Activated CD4-positive, alpha-beta T cell treated with anti-CD3 and anti-CD28 coated beads, Interleukin-2, amount 10 ng/mL, durations not matched to agents 7 days and 5 days (primary cell): ENCODE data around the gene ZDHHC12. TPM values are rescaled to one million over a fixed set of nuclear protein-coding genes. Genes with fewer than 3 reads are reported as not detected.

Experiments used
- CTCF ChIA-PET: fragments of 350-600 bp; sonication (Branson Sonifier 250); formaldehyde crosslinking; loops from one replicate; lab custom pipeline; 2021; ENCODE audit warnings: antibody characterized with exemption; lab: Charles Lee
- POLR2A ChIA-PET: fragments of 350-600 bp; sonication (Branson Sonifier 250); formaldehyde crosslinking; loops from one replicate; lab custom pipeline; 2021; ENCODE audit warnings: antibody characterized with exemption; lab: Charles Lee
- DNase-seq: peaks from one replicate; pipeline ENCODE4 v3.0.0-alpha.2; 2020
- H3K27ac Mint-ChIP-seq: one replicate; pipeline ENCODE4 v1.8.0; 2021; ENCODE audit warnings: mild to moderate bottlenecking, moderate library complexity, mixed read lengths
- H3K27me3 Mint-ChIP-seq: one replicate; pipeline ENCODE4 v1.8.0; 2021; ENCODE audit warnings: mixed read lengths
- H3K36me3 Mint-ChIP-seq: one replicate; pipeline ENCODE4 v1.8.0; 2021; ENCODE audit warnings: low read depth, mixed read lengths
- H3K4me1 Mint-ChIP-seq: one replicate; pipeline ENCODE4 v1.8.0; 2021; ENCODE audit warnings: mixed read lengths
- H3K4me3 Mint-ChIP-seq: one replicate; pipeline ENCODE4 v1.8.0; 2021; ENCODE audit warnings: mild to moderate bottlenecking, moderate library complexity, mixed read lengths
- H3K9me3 Mint-ChIP-seq: one replicate; pipeline ENCODE4 v1.8.0; 2021; ENCODE audit warnings: mixed read lengths
- total RNA-seq, 2 experiments: library from RNA; stranded (reverse); gene quantifications; one replicate each; pipeline ENCODE4 v1.2.3, GENCODE V29; 2021

The ZDHHC12 gene
- total RNA-seq, 2 experiments from 2014 or later, result 86.3 to 91.5 TPM

DNA sequence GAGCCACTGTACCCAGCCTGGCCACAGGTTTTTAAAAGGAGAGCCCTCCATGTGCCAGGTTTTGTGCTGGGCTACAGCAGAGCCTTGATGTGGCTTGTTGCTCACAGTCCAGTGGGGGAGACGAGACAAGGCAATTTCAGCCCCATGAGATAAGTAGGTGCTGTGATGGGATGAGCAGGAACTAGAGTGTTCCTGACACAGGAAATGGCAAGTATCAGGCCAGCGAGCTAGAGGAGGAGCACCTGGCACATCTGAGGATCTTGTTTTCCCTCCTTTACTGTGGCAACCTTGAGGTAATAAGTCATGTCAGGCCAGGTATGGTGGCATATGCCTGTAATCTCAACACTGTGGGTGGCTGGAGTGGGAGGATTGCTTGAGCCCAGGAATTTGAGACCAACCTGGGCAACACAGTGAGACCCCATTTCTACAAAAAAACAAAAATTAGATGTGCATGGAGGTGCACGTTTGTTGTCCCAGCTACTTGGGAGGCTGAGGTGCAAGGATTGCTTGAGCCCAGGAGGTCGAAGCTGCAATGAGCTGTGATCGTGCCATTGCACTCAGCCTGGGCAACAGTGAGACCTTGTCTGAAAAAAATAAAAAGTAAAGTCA, 3.8 kb upstream of the ZDHHC12 start:
- CTCF ChIA-PET, result interaction anchor here (1.5 kb wide), 1 partner anchor 18 kb away, joined by 3 read pairs; no protein-coding TSS in a partner anchor

DNA sequence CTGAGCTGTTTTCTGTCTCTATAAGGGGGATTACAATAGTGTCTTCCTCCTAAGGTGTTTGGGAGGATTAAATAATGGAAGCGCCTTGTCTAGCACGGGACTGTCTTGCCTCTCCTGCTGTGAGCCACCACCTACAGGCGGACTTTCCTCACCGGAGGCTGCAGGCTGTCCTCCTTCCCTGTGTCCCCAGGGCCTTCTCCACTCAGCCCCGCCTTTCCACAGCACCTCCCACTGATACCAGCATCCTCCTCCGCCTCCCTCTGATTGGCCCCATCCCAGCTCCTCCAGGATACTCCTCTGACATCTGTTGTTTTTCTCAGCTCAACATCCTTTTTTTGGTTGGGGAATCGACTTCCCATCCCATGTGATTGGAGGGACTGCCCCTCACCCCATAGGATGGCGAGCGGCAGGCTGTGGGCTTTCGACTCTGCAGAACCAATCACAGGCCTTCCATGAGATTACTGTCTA, 851 bp upstream of the ZDHHC12 start:
- H3K4me1 Mint-ChIP-seq, result peaks cover 55% of the 10 kb centered on the region
- CTCF ChIA-PET, result interaction anchor here (0.6 to 1.8 kb wide), 7 partner anchors 8 to 413 kb away, joined by 3 to 11 read pairs (median 4); partner anchors contain the start of gene PKN3
- POLR2A ChIA-PET, result interaction anchor here (0.9 kb wide), 1 partner anchor 172 kb away, joined by 3 read pairs; no protein-coding TSS in a partner anchor
- H3K27me3 Mint-ChIP-seq, result no peaks in the 10 kb centered on the region
- H3K4me3 Mint-ChIP-seq, result peak overlapping the region; percentile 94
- peak; percentile 57 for DNase-seq
- no peaks in the 10 kb centered on the region for H3K9me3 Mint-ChIP-seq
- H3K36me3 Mint-ChIP-seq, result peaks cover 14% of the 10 kb centered on the region
- peak overlapping the region; percentile 89 for H3K27ac Mint-ChIP-seq

More for the DNA sequence above, 3.8 kb upstream of the ZDHHC12 start:
- no peak for DNase-seq
- POLR2A ChIA-PET, result no interaction called here
- H3K4me1 Mint-ChIP-seq, result peaks cover 45% of the 10 kb centered on the region
- peaks cover 2% of the 10 kb centered on the region for H3K36me3 Mint-ChIP-seq
- H3K9me3 Mint-ChIP-seq, result no peaks in the 10 kb centered on the region
- H3K4me3 Mint-ChIP-seq, result no peak overlapping the region
- peak overlapping the region; percentile 62 for H3K27ac Mint-ChIP-seq
- no peaks in the 10 kb centered on the region for H3K27me3 Mint-ChIP-seq

DNA sequence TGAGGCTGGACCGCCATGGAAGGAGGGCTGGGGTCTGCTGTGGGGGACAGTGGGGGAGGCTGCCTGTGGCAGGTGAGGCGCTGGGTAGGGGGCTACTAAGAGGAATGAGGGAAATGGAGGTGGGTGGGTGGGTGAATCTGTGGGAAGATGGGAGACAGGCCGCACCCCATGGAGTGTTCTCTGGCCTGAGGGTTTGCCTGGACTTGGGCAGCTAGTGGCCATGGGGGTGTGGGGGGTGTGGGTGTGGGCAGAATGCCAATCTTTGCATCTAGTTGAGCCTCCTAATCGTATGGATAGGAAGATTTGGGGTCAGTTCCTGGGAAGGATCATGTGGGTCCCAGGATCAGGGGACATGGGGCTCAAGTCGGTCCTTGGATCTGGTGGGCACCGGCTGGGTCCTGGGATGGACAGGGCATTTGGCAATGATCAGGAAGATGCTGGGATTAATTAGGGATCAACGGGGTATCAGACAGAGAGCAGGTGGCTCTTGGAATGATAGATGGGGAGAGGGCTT, 518 bp downstream of the ZDHHC12 start:
- CTCF ChIA-PET, result interaction anchor here (1.3 to 1.8 kb wide), 2 partner anchors 9 to 22 kb away, joined by 5 to 11 read pairs; partner anchors contain the start of gene PKN3
- peaks cover 52% of the 10 kb centered on the region for H3K4me1 Mint-ChIP-seq
- no peak for DNase-seq
- peaks cover 15% of the 10 kb centered on the region for H3K36me3 Mint-ChIP-seq
- no peaks in the 10 kb centered on the region for H3K9me3 Mint-ChIP-seq
- H3K4me3 Mint-ChIP-seq, result peak overlapping the region; percentile 94
- H3K27ac Mint-ChIP-seq, result peak overlapping the region; percentile 94
- POLR2A ChIA-PET, result no interaction called here
- H3K27me3 Mint-ChIP-seq, result no peaks in the 10 kb centered on the region

DNA sequence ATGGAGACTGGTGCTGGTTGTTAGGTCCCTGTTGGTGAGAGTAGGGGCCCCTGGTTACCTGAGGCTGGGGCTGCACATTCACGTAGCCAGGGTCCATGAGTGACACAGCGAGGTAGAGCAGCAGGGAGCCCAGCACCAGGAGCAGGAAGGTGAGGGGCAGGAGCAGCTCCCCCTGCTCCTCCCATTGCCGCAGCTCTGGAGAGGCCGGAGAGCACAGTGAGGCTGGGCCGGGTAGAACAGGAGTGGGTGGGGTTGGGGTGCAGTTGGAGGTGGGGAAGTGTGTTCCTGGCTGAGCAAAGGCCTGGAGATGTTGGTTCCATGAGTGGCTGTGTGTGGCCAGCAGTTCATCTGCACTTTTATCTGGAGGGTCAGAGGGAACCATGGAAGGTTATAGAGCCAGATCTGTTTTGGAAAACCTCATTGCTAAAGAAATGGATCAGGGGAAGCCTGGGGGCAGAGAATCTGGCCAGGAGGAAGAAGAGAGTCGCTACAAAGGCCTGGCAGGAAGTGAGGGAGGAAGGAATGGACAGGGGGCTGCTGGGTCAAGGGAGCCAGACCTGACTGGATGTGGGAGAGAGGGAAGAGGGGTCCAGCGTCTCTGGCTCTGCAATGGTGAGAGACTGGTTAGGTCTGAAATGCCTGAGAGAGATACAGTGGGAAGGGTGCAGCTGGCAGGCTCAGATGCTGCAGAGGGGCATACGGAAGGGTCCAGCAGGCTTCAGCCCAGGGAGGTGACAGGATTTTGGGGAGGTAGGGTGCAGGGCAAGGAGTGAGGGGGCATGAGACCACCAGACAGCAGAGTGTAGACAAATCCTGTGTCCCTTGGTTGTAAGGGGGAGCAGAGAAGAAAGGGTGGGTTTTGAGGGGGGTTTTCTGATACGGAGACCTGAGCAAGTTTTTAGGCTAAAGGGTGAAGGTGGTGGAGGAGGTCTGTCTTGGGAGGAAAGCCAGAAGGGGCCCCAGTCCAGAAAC, 1.3 kb downstream of the ZDHHC12 start:
- ChIA-PET CTCF (no interaction called here), POLR2A (no interaction called here)
- H3K4me3 Mint-ChIP-seq, result peak overlapping the region; percentile 94
- H3K4me1 Mint-ChIP-seq, result peaks cover 45% of the 10 kb centered on the region
- no peaks in the 10 kb centered on the region for H3K27me3 Mint-ChIP-seq
- no peak for DNase-seq
- H3K9me3 Mint-ChIP-seq, result no peaks in the 10 kb centered on the region
- H3K36me3 Mint-ChIP-seq, result peaks cover 15% of the 10 kb centered on the region
- peak overlapping the region; percentile 94 for H3K27ac Mint-ChIP-seq

DNA sequence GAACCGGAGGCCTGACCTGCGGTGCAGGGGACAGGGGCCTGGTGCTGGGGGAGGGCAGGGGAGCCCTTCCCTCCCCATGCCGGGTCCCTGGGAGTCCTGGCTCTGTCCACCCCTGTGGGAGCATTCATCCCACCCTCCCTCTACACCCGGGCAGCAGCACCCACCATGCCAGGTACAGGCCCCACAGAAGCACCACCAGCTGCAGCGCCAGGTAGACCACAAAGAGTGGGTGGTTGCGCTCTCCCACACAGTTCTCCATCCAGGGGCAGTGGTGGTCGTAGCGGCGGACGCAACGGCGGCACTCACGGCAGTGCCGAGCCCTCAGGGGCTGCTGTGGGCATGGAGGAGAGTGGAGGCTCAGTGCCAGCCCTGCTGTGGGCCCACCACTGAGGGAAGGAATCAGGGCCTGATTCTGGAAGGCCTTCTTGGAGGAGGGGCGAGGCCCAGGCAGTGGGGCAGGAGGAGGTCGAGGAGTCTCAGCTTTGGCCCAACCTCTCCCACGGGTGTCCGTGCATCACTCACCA, 2.4 kb downstream of the ZDHHC12 start:
- H3K4me3 Mint-ChIP-seq, result peak overlapping the region; percentile 94
- H3K4me1 Mint-ChIP-seq, result peaks cover 37% of the 10 kb centered on the region
- H3K27ac Mint-ChIP-seq, result peak overlapping the region; percentile 60
- POLR2A ChIA-PET, result no interaction called here
- no peaks in the 10 kb centered on the region for H3K9me3 Mint-ChIP-seq
- no peaks in the 10 kb centered on the region for H3K27me3 Mint-ChIP-seq
- peaks cover 15% of the 10 kb centered on the region for H3K36me3 Mint-ChIP-seq
- CTCF ChIA-PET, result no interaction called here
- DNase-seq, result no peak

DNA sequence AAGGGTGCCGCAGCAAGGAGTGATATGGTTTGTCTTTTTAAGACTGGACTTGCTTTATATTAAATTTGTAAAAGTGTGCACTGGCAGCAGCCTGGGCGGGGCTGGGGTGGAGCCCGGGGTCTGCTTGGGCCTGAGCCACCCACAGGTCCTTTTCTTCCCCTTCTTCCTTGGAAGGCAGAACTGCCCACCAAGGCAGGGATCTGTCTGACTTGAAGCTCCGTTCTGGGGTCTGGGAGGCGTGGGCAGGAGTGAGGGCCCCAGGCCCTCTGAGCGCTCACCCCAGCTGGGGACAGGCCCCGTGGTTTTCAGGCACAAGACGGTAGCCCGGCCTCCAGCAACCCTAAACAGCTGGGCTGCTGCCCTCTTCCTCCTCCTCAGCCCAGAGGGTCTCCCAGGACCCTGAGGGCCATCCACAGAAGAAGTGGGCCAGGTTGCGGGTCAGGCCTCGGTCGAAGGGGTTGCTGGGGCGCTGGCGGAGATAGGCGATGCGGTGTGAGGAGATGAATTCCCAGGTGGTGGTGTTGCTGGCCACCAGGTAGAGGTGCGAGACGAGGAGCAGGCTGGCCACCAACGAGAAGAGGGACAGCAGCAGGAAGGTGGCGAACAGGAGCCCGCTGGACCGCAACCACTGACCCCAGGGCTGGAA, 3.0 kb downstream of the ZDHHC12 start:
- no peak overlapping the region for H3K27ac Mint-ChIP-seq
- no peak for DNase-seq
- POLR2A ChIA-PET, result no interaction called here
- peaks cover 15% of the 10 kb centered on the region for H3K36me3 Mint-ChIP-seq
- H3K27me3 Mint-ChIP-seq, result no peaks in the 10 kb centered on the region
- H3K4me3 Mint-ChIP-seq, result peak overlapping the region; percentile 32
- H3K9me3 Mint-ChIP-seq, result no peaks in the 10 kb centered on the region
- CTCF ChIA-PET, result no interaction called here
- H3K4me1 Mint-ChIP-seq, result peaks cover 33% of the 10 kb centered on the region

DNA sequence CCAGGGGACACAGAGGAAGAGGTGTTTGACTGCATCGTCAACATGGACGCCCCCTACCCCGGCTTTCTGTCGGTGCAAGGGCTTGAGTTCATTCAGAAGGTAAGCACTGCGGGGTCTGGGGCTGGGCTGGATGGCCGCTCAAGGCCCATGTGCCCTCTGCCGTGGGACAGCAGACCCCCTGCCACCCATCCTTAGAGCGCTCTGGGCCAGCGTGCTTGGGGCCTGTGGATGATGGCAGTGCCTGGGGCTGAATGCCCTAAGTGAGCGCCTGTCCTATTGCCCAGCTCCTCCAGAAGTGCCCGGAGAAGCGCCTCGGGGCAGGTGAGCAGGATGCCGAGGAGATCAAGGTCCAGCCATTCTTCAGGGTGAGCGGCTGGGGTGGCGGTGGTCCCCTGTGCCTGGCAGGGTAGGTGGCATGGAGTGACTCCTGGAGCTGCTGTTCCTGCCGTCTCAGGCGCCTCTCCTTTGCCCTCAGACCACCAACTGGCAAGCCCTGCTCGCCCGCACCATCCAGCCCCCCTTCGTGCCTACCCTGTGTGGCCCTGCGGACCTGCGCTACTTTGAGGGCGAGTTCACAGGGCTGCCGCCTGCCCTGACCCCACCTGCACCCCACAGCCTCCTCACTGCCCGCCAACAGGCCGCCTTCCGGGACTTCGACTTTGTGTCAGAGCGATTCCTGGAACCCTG, 3.9 kb downstream of the ZDHHC12 start:
- H3K4me3 Mint-ChIP-seq, result no peak overlapping the region
- POLR2A ChIA-PET, result no interaction called here
- H3K36me3 Mint-ChIP-seq, result peaks cover 15% of the 10 kb centered on the region
- no peak for DNase-seq
- no peaks in the 10 kb centered on the region for H3K9me3 Mint-ChIP-seq
- no peak overlapping the region for H3K27ac Mint-ChIP-seq
- H3K27me3 Mint-ChIP-seq, result no peaks in the 10 kb centered on the region
- CTCF ChIA-PET, result no interaction called here
- H3K4me1 Mint-ChIP-seq, result peaks cover 26% of the 10 kb centered on the region

DNA sequence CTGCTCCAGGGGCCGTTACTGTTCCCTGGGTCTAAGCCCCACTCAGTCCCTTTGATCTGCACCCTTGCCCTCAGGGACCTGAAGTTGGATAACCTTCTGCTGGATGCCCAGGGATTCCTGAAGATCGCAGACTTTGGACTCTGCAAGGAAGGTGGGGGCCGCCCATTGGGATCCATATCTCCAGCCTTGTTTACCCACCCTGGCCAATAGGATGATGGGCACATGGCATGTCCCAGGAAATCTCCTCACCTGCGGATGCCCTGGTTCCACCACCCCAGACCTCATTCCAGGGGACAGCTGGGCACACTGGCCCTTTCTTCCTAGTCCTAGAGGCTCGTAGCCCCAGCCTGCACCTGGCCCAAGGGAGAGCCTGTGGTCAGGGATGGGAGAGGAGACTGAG, 5.5 kb downstream of the ZDHHC12 start:
- no peak for DNase-seq
- Mint-ChIP-seq H3K27ac (no peak overlapping the region), H3K9me3 (no peaks in the 10 kb centered on the region), H3K4me1 (peaks cover 19% of the 10 kb centered on the region), H3K4me3 (no peak overlapping the region), H3K27me3 (no peaks in the 10 kb centered on the region), H3K36me3 (peaks cover 14% of the 10 kb centered on the region)
- POLR2A ChIA-PET, result no interaction called here
- CTCF ChIA-PET, result no interaction called here

DNA sequence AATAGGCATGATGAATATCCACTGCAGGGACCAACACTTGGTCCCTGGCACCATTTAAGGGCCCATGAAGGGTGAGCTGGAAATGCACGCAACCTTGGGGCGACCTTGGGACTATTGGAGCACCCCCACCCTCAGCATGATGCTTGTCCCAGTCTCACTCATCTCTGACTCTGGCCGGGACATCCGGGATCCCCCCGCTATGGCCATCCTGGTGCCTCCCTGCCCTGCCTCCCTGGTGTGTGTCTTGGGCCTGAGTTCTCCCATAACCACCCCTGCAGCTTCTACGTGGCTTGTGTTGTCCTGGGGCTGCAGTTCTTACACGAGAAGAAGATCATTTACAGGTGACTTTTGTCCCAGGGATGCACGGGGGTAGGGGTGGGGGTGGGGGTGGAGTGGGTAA, 5.9 kb downstream of the ZDHHC12 start:
- POLR2A ChIA-PET, result no interaction called here
- CTCF ChIA-PET, result interaction anchor here (0.6 to 1.2 kb wide), 4 partner anchors 11 to 933 kb away, joined by 3 to 4 read pairs (median 3); no protein-coding TSS in a partner anchor

DNA sequence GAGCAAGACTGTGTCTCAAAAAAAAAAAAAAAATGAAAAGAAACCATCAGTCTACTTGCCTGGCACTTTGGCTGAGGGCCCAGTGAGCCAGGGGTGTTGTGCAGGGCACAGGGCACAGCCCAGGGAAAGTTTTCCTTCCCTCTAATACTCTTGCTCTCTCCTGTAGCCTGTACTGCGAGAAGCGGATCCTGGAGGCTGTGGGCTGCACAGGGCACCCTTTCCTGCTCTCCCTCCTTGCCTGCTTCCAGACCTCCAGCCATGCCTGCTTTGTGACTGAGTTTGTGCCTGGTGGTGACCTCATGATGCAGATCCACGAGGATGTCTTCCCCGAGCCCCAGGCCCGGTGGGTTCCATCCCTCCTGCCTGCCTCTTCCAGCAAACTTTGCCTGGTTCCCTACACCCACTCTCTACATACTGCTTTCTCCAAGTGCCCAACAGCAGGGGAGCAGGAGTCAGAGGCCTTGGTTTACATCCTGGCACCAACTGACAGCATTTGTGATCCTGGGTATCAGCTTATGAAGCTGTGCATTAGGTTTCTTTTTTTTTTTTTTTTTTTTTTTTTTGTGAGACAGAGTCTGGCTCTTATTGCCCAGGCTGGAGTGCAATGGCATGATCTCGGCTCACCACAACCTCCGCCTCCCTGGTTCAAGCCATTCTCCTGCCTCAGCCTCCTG, 7.2 kb downstream of the ZDHHC12 start:
- no peak for DNase-seq
- Mint-ChIP-seq H3K27me3 (no peaks in the 10 kb centered on the region), H3K4me3 (no peak overlapping the region), H3K9me3 (no peaks in the 10 kb centered on the region), H3K36me3 (peaks cover 7% of the 10 kb centered on the region), H3K27ac (no peak overlapping the region), H3K4me1 (peaks cover 2% of the 10 kb centered on the region)
- ChIA-PET CTCF (interaction anchor here (0.7 to 1.2 kb wide), 4 partner anchors 10 to 294 kb away, joined by 3 read pairs; no protein-coding TSS in a partner anchor), POLR2A (no interaction called here)

More for the DNA sequence above, 5.9 kb downstream of the ZDHHC12 start:
- no peaks in the 10 kb centered on the region for H3K27me3 Mint-ChIP-seq
- DNase-seq, result no peak
- H3K9me3 Mint-ChIP-seq, result no peaks in the 10 kb centered on the region
- peaks cover 15% of the 10 kb centered on the region for H3K4me1 Mint-ChIP-seq
- H3K4me3 Mint-ChIP-seq, result no peak overlapping the region
- no peak overlapping the region for H3K27ac Mint-ChIP-seq
- H3K36me3 Mint-ChIP-seq, result peaks cover 14% of the 10 kb centered on the region

DNA sequence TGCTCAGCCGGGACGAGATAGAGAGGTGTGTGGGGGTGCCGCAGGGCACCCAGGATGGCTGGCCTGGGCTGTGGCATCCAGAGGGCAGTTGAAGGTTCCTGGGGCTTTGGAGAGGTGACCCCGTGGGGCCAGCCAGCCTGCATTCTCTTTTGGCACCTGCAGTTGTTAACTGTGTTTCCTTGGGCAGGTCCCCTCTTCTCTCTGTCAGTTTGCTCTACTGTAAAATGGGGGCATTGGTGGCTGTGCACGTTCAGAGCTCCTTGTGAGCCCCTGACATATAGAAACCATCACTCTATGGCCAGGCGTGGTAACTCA, 8.5 kb downstream of the ZDHHC12 start:
- POLR2A ChIA-PET, result no interaction called here
- CTCF ChIA-PET, result interaction anchor here (1.0 to 1.7 kb wide), 2 partner anchors 10 to 23 kb away, joined by 3 to 5 read pairs; no protein-coding TSS in a partner anchor
- Mint-ChIP-seq H3K4me3 (no peak overlapping the region), H3K27ac (no peak overlapping the region), H3K36me3 (peaks cover 1% of the 10 kb centered on the region), H3K4me1 (no peaks in the 10 kb centered on the region), H3K9me3 (no peaks in the 10 kb centered on the region), H3K27me3 (no peaks in the 10 kb centered on the region)
- no peak for DNase-seq
